ENCODE data around the gene TRIM22.

Gene TRIM22

GRCh38 chr11:5749836-5750235, 60.2 kb downstream of the TRIM22 start:
- no peak for DNase-seq

GRCh38 chr11:5753943-5754342, 64.4 kb downstream of the TRIM22 start, which contains the start of gene OR52N4:
TSS of gene OR52N4 (plus strand) at chr11:5754243. CDS start at chr11:5754741, 498 bp downstream.
- DNase-seq = no peak

Data from suppressor macrophage treated with lipopolysaccharide for 4 hours (primary cell).